K562 (cell line): ENCODE data around the gene C2CD2. TPM values are rescaled to one million over a fixed set of nuclear protein-coding genes. Genes with fewer than 3 reads are reported as not detected.

Experiments used
- ATAC-seq: fragments of 200-7000 bp; cut with Tn5 transposase; 3 replicates; pipeline ENCODE4 v1.9.1; 2020; ENCODE audit warnings: moderate library complexity
- BruUV-seq: library from RNA; stranded (reverse); fragments of 400-500 nt; replicated peaks from 2 replicates; lab custom pipeline; 2021; lab: Mats Ljungman, UMichigan
- CTCF ChIA-PET: fragments of 300-600 bp; formaldehyde crosslinking; extraction: SDS; loops from one replicate; lab custom pipeline; 2021; ENCODE audit warnings: low intra/inter-chr PET ratio; lab: Yijun Ruan, JAX
- POLR2A ChIA-PET: fragments of 300-600, 350-650 bp; sonication (Branson Sonifier 250); formaldehyde crosslinking; extraction: SDS; loops from one replicate; lab custom pipeline; 2021; ENCODE audit warnings: antibody characterized with exemption, inconsistent platforms; lab: Yijun Ruan, JAX
- DNase-seq, 4 experiments: peaks; one replicate each; pipeline versions ENCODE4 v3.0.0 to v3.0.0-alpha.2; 2011 to 2018; ENCODE audit warnings: low spot score in 3 of 4, mixed read lengths in 3 of 4; ENCODE audit errors: extremely low read depth in 1 of 4
- FAIRE-seq: peaks from 2 replicates; lab custom pipeline; 2011; peaks lifted over from hg19 to GRCh38; lab: Jason Lieb, UNC
- H2AFZ ChIP-seq: 2 replicates; pipeline ENCODE4 v1.6.0; 2011; ENCODE audit warnings: low read depth, low read length, control low read depth, inconsistent platforms
- H3K27ac ChIP-seq: fragments of 200-600 bp; 3 replicates; pipeline ENCODE4 v1.8.0; 2011; ENCODE audit warnings: low read depth, mild to moderate bottlenecking, control low read depth, inconsistent platforms, low read length, moderate library complexity, mixed read lengths; ENCODE audit errors: extremely low read depth
- H3K27me3 ChIP-seq, 2 experiments: fragments of 300-600 bp in 1 of 2; 2 replicates in 1 of 2; 3 replicates in 1 of 2; pipeline versions ENCODE4 v1.6.0 to v1.8.0; 2011; ENCODE audit warnings: inconsistent platforms in 2 of 2, low read length in 2 of 2, mild to moderate bottlenecking in 1 of 2, mixed read lengths in 1 of 2, moderate library complexity in 1 of 2; ENCODE audit not compliant: control insufficient read depth in 2 of 2, insufficient read depth in 2 of 2
- H3K36me3 ChIP-seq: fragments of 300-600 bp; 3 replicates; pipeline ENCODE4 v1.8.0; 2011; ENCODE audit warnings: mild to moderate bottlenecking, low read length, inconsistent platforms; ENCODE audit not compliant: control insufficient read depth, insufficient read depth
- H3K4me1 ChIP-seq, 2 experiments: fragments of 200-600 bp in 1 of 2; replicated peaks in 1 of 2; 2 replicates in 1 of 2; 3 replicates in 1 of 2; pipeline versions ENCODE4 v1.5.1 to v1.8.0; 2011; ENCODE audit warnings: inconsistent platforms in 2 of 2, low read length in 2 of 2, mild to moderate bottlenecking in 1 of 2, mixed read lengths in 1 of 2, moderate library complexity in 1 of 2; ENCODE audit not compliant: control insufficient read depth in 2 of 2, insufficient read depth in 2 of 2
- H3K4me2 ChIP-seq: 2 replicates; pipeline ENCODE4 v1.6.1; 2011; ENCODE audit warnings: low read length, control low read depth, inconsistent platforms, mixed read lengths; ENCODE audit not compliant: insufficient read depth
- H3K4me3 ChIP-seq: fragments of 200-600 bp; sonication (generic), shearing (Covaris generic); 2 replicates; pipeline ENCODE4 v1.5.1; 2016; ENCODE audit warnings: control low read depth, inconsistent platforms
- H3K79me2 ChIP-seq: fragments of 200-600 bp; 3 replicates; pipeline ENCODE4 v1.8.0; 2011; ENCODE audit warnings: low read length, inconsistent platforms; ENCODE audit not compliant: control insufficient read depth, insufficient read depth
- H3K9ac ChIP-seq, 2 experiments: 2 replicates each; pipeline versions ENCODE4 v1.6.0 to v1.6.1; 2011; ENCODE audit warnings: low read depth in 2 of 2, low read length in 2 of 2, control low read depth in 1 of 2, inconsistent platforms in 1 of 2, mild to moderate bottlenecking in 1 of 2, mixed read lengths in 1 of 2; ENCODE audit not compliant: insufficient read depth in 1 of 2
- H3K9me1 ChIP-seq: one replicate; pipeline ENCODE4 v1.6.0; 2011; ENCODE audit warnings: inconsistent platforms, mild to moderate bottlenecking, low read length, moderate library complexity; ENCODE audit not compliant: control insufficient read depth, insufficient read depth
- H3K9me3 ChIP-seq: replicated peaks from 2 replicates; pipeline ENCODE4 v1.5.1; 2011; ENCODE audit warnings: low read depth, low read length, inconsistent platforms; ENCODE audit not compliant: control insufficient read depth, insufficient read depth
- H4K20me1 ChIP-seq: replicated peaks from 2 replicates; pipeline ENCODE4 v1.6.1; 2011; ENCODE audit warnings: low read length, inconsistent platforms, mixed read lengths; ENCODE audit not compliant: control insufficient read depth, insufficient read depth
- MYC ChIP-seq, 2 experiments: fragments of 250-450 bp in 1 of 2; sonication (Bioruptor Pico) in 1 of 2; IDR thresholded peaks; 2 replicates each; pipeline versions ENCODE4 v1.5.1 to v1.6.1; 2012 to 2021; ENCODE audit warnings: low read depth in 2 of 2, borderline replicate concordance in 1 of 2, improper control_type of control experiment in 1 of 2, low read length in 1 of 2, mild to moderate bottlenecking in 1 of 2, moderate library complexity in 1 of 2
- SETDB1 ChIP-seq: IDR thresholded peaks from one replicate; pipeline ENCODE4 v1.6.1; 2012; ENCODE audit warnings: low read length, control low read depth, inconsistent platforms
- SOX6 ChIP-seq: fragments of 450-650 bp; IDR thresholded peaks from 2 replicates; pipeline ENCODE4 v1.6.1; 2014; ENCODE audit warnings: mild to moderate bottlenecking
- TEAD1 ChIP-seq, 2 experiments: fragments of 450-650 bp in 1 of 2; sonication (generic) in 1 of 2; formaldehyde crosslinking; IDR thresholded peaks; 2 replicates each; pipeline versions ENCODE4 v1.4.0 to v1.8.0; 2020 to 2022; ENCODE audit warnings: mild to moderate bottlenecking in 2 of 2, missing genetic modification reagents in 1 of 2
- THRA ChIP-seq: fragments of 450-650 bp; IDR thresholded peaks from 2 replicates; pipeline ENCODE4 v1.6.1; 2017; ENCODE audit warnings: mild to moderate bottlenecking, moderate library complexity
- XRCC4 ChIP-seq: IDR thresholded peaks from one replicate; pipeline ENCODE4 v1.6.1; 2011; ENCODE audit not compliant: insufficient read depth, insufficient read length; ENCODE audit errors: extremely low read depth
- ZNF77 ChIP-seq: fragments of 250-450 bp; sonication (Bioruptor Pico); IDR thresholded peaks from 2 replicates; pipeline ENCODE4 v1.5.0; 2020
- WGBS: fragments of 100-300 bp; shearing (Covaris generic); methylation state at CpG from one replicate; pipeline ENCODE4 v1.1.6; 2016; ENCODE audit warnings: low coverage, mixed read lengths; ENCODE audit not compliant: insufficient coverage; ENCODE audit errors: missing lambda C conversion rate; 5-methylcytosine and 5-hydroxymethylcytosine counted together
- in situ Hi-C: fragments of 300-500 bp; cut with MboI; formaldehyde crosslinking; loops from 4 replicates; pipeline ENCODE4 v1.15.0; 2018; ENCODE audit warnings: inconsistent platforms, mixed read lengths
- intact Hi-C: fragments of 100-400 bp; cut with micrococcal nuclease; formaldehyde crosslinking; loops from 2 replicates; pipeline ENCODE4 v1.14.2; 2022
- polyA plus RNA-seq, 8 experiments: library from polyadenylated mRNA; depleted of rRNA in 4 of 8; stranded (reverse) in 5 of 8; unstranded in 3 of 8; fragments of >200 nt; fragmentation: Nextera tagmentation in 2 of 8; fragmentation: Illumina TruSeq in 1 of 8; extraction: Ambion mirVana in 2 of 8; extraction: Trizol in 1 of 8; gene quantifications; 2 replicates each; pipeline versions ENCODE4 v1.2.1 to v1.2.3, GENCODE V29; 2011 to 2014; ENCODE audit warnings: inconsistent platforms in 1 of 8, missing spikeins in 1 of 8
- total RNA-seq, 7 experiments: library from RNA; depleted of rRNA in 6 of 7; stranded (reverse); fragments of >200 nt in 6 of 7; fragmentation: Illumina TruSeq in 2 of 7; extraction: Trizol in 2 of 7; gene quantifications; 2 replicates each; pipeline versions ENCODE4 v1.2.1 to v1.2.3, GENCODE V29; 2011 to 2021; ENCODE audit warnings: low replicate concordance in 1 of 7
- TF ChIP-seq, protein P1 (sequence below): fragments of 250-450 bp; sonication (Bioruptor Pico); IDR thresholded peaks from 2 replicates; pipeline ENCODE4 v1.8.0; 2022; ENCODE audit warnings: inconsistent platforms, mild to moderate bottlenecking, moderate library complexity, borderline replicate concordance

The C2CD2 gene
- total and polyA plus RNA-seq, 9 of the 15 experiments (the other 6 are each of a cell fraction or from before 2014, with no cell fraction given): 1.3 to 21.6 (median 12.1) TPM

GRCh38 chr21:41859297-41859980 is 94.4 kb downstream of the C2CD2 start:
- no peak for FAIRE-seq
- Histone ChIP-seq H3K36me3 (peaks cover 41% of the 10 kb centered on the region; the same call in 1 of the 3 replicates), H3K27ac (no peak overlapping the region), H3K79me2 (peaks cover under 1% of the 10 kb centered on the region; the same call in 1 of the 3 replicates), H3K4me3 (no peak overlapping the region), H2AFZ (no peak overlapping the region), H3K4me2 (no peak overlapping the region), H4K20me1 (no peaks in the 10 kb centered on the region), H3K4me1 (peaks cover 0 to 5% of the 10 kb centered on the region in 2 experiments; a peak in 2 of 5 replicates), H3K27me3 (no peaks in the 10 kb centered on the region), H3K9ac (no peak overlapping the region), H3K9me3 (no peaks in the 10 kb centered on the region), H3K9me1 (peaks cover 3% of the 10 kb centered on the region)
- no TSS peak for BruUV-seq
- ATAC-seq: no peak
- POLR2A ChIA-PET: interaction anchor here (0.6 to 1.1 kb wide), 4 partner anchors 10 to 254 kb away, joined by 3 read pairs; no protein-coding TSS in a partner anchor
- intact Hi-C loops: no loop called here
- WGBS: 92% methylated on average over 23 of the region's 23 CpGs
- in situ Hi-C loops: no loop called here
- CTCF ChIA-PET: no interaction called here
- TF ChIP-seq, protein P1, sequence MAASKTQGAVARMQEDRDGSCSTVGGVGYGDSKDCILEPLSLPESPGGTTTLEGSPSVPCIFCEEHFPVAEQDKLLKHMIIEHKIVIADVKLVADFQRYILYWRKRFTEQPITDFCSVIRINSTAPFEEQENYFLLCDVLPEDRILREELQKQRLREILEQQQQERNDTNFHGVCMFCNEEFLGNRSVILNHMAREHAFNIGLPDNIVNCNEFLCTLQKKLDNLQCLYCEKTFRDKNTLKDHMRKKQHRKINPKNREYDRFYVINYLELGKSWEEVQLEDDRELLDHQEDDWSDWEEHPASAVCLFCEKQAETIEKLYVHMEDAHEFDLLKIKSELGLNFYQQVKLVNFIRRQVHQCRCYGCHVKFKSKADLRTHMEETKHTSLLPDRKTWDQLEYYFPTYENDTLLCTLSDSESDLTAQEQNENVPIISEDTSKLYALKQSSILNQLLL: no peak
- no peak for TF ChIP-seq SOX6
- TF ChIP-seq TEAD1 (CRISPR knock-in tag; IDR thresholded peaks at IDR 0.05): no peak
- no peak for TF ChIP-seq ZNF77 (CRISPR knock-in tag)
- no peak for TF ChIP-seq XRCC4
- no peak for TF ChIP-seq MYC (IDR thresholded peaks at IDR 0.05; ENCODE audit: low read depth, low read length)
- TF ChIP-seq MYC (CRISPR knock-in tag; IDR thresholded peaks at IDR 0.05; ENCODE audit: borderline replicate concordance, low read depth): no peak
- TF ChIP-seq SETDB1: no peak
- no peak for TF ChIP-seq THRA
- no peak for DNase-seq
